ACC112 (cell line): ENCODE data around the gene PNLIP.

Experiments
- H2AFZ ChIP-seq: fragments of 200-600 bp; sonication (generic); one replicate; pipeline ENCODE4 v1.6.0; 2017; ENCODE audit warnings: antibody characterized with exemption, low read length; ENCODE audit not compliant: unreplicated experiment
- H3K27ac ChIP-seq: fragments of 200-600 bp; sonication (generic); 2 replicates; pipeline ENCODE4 v1.5.1; 2014; ENCODE audit warnings: low read depth, mild to moderate bottlenecking, antibody characterized with exemption, low read length, moderate library complexity
- H3K27me3 ChIP-seq: fragments of 200-600 bp; sonication (generic); 2 replicates; pipeline ENCODE4 v1.6.1; 2014; ENCODE audit warnings: mild to moderate bottlenecking, antibody characterized with exemption, low read length, moderate library complexity, mixed read lengths; ENCODE audit not compliant: insufficient read depth
- H3K36me3 ChIP-seq: fragments of 200-600 bp; sonication (generic); 2 replicates; pipeline ENCODE4 v1.6.1; 2016; ENCODE audit warnings: mild to moderate bottlenecking, antibody characterized with exemption, low read length, moderate library complexity, mixed read lengths; ENCODE audit not compliant: insufficient read depth
- H3K4me1 ChIP-seq: fragments of 200-600 bp; sonication (generic); one replicate; pipeline ENCODE4 v1.6.1; 2016; ENCODE audit warnings: low read length, mixed read lengths; ENCODE audit not compliant: insufficient read depth, unreplicated experiment, control insufficient read depth
- H3K4me3 ChIP-seq: fragments of 200-600 bp; sonication (generic); 2 replicates; pipeline ENCODE4 v1.5.1; 2014; ENCODE audit warnings: mild to moderate bottlenecking, low read depth, low read length
- H3K79me2 ChIP-seq: fragments of 200-600 bp; sonication (generic); one replicate; pipeline ENCODE4 v1.6.0; 2016; ENCODE audit warnings: low read length; ENCODE audit not compliant: control insufficient read depth, unreplicated experiment, insufficient read depth

Gene PNLIP

DNA sequence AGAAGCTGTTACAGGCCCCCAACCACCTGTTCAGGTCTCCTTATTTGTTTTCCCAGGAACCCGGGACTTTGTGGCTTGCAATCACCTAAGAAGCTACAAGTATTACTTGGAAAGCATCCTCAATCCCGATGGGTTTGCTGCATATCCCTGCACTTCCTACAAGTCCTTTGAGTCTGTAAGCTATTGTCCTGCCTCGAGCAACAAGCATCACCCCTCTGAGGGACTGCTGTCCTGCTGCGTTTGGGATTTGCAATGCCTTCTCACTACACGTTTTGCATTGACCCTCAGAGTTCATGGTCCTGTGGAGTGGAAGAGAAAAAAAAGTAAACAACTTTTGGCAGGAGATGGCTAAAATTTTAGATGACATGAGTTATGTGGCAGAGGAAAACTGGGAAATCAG is 54.3 kb downstream of the PNLIP start:
- Histone ChIP-seq H3K27me3 (peaks cover 49% of the 10 kb centered on the region), H3K4me1 (no peaks in the 10 kb centered on the region), H3K27ac (no peak overlapping the region), H3K36me3 (no peaks in the 10 kb centered on the region), H3K4me3 (no peak overlapping the region), H3K79me2 (no peaks in the 10 kb centered on the region), H2AFZ (no peak overlapping the region)

DNA sequence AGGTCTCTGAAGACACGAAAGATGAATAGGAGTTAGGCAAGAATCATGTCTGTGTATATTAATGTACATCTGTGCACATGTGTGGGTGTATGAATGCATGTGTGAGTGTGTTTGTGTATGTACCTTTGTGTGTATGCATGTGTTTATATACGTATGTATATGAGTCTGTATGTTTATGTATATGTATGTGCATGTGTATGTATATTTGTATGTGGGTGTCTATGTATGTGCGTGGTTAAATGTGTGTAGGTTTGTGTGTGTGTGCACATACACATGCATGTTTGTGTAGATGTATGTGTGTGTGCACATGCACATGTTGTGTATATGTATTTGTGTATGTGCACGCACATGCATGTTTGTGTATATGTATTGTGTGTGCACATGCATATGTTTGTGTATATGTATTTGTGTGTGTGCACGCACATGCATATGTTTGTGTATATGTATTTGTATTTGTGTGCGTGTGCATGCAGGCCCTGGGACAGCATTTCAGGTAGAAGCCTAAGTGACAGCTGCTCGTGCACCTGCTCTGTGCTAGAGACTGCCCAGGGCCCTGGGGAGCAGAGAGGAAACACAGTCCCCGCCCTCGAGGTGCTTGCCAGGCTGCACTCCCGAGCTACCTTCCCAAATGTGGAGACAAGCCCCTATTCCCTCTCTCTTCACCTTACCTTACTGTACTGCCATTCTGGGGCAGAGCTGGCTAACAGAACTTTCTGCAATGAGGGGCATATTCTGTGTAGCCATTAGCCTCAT is 57.1 kb downstream of the PNLIP start:
- no peaks in the 10 kb centered on the region for H3K4me1 ChIP-seq

DNA sequence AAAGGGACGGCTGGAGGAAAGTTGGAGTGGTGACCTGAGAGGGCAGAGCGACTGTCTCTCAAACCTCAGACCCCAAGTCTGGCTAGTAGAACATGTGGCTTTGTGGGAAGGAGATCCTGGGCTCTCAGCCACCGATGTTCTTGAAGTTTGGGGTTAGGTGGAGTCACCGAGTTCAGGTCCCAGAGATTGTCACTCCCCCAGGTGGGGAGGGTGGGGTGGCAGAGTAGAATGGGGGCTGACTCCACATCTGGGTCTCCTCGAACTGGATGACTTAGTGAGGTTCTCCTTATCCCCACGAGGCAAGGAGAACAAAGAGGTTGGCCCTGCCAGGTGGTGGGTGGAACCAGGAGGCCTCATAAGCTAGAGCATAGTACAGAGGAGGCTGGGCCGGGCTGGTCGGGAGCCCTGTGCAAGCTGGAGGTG is 60.3 kb downstream of the PNLIP start:
- Histone ChIP-seq H3K27ac (no peak overlapping the region), H3K27me3 (peaks cover 35% of the 10 kb centered on the region), H3K79me2 (no peaks in the 10 kb centered on the region), H2AFZ (no peak overlapping the region), H3K4me3 (no peak overlapping the region), H3K36me3 (no peaks in the 10 kb centered on the region), H3K4me1 (no peaks in the 10 kb centered on the region)

More for the DNA sequence above, 57.1 kb downstream of the PNLIP start:
- H3K27ac ChIP-seq, result no peak overlapping the region
- peaks cover 33% of the 10 kb centered on the region; the same call in 1 of the 2 replicates for H3K27me3 ChIP-seq
- no peaks in the 10 kb centered on the region for H3K79me2 ChIP-seq
- no peak overlapping the region for H2AFZ ChIP-seq
- no peak overlapping the region for H3K4me3 ChIP-seq
- H3K36me3 ChIP-seq, result no peaks in the 10 kb centered on the region

DNA sequence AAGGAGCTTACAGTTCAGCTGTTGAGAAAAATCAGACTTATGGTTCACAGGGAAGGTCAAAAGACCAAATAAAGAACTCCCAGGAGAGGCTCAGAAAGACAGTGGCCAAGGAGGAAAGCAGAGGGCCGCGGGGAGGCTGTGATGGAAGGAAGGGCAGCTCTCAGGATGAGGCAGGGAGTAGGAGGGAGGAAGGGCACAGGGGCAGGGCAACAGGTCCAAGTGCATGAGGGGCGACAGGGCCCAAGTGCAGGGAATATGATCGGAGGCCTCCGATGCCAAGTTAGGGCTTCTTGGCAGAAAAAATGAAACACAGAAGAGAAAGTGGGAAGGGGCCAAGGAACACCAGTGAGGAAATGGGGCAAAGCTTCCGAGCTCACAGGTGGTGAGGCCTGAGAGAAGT is 61.6 kb downstream of the PNLIP start:
- Histone ChIP-seq H3K36me3 (no peaks in the 10 kb centered on the region), H3K4me3 (no peak overlapping the region), H2AFZ (no peak overlapping the region), H3K79me2 (no peaks in the 10 kb centered on the region), H3K27me3 (peaks cover 30% of the 10 kb centered on the region), H3K4me1 (no peaks in the 10 kb centered on the region), H3K27ac (no peak overlapping the region)

DNA sequence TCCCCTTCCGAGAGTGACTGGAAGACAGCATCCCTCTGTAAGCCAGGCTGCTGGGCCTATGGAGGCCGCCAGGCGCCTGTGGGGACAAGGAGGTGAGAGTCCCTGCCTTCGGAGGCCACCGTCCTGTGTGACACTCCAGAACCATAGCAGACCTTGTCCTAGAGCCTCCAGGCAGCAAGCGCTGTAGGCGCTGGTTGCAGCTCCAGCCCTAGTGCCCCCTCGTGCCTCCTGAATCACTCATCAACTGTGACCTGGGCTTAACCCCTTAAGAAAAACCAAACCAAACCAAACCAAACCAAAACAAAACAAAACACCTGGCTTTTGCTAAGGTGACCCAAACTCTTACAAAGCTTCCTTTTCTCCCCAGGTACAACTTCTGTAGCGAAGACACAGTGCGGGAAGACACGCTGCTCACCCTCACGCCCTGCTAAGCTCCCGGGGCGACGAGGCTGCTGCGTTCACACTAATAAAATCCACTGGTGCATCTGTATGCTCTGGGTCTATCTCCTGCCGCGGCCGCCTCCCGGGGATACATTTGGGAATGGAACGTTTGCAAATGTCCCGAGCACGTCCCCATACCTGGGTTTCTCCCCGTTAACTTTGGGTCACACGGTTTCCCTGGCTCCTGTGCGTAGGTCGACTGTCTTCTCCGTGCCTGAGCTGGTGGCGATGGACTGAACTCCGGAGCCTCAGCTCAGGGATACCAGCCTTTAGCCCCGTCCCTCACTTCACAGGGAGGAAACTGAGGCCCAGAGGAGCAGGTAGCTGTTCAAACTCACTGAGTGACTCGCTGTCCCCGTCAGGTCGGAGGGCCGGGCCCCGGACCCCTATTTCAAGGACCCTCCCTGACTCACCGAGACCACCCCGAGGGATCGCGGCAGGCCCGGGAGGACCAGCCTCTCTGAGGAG is 63.2 kb downstream of the PNLIP start:
- Histone ChIP-seq H3K4me1 (no peaks in the 10 kb centered on the region), H3K27me3 (peaks cover 30% of the 10 kb centered on the region), H3K4me3 (no peak overlapping the region), H3K27ac (no peak overlapping the region), H3K36me3 (no peaks in the 10 kb centered on the region), H3K79me2 (no peaks in the 10 kb centered on the region), H2AFZ (no peak overlapping the region)

DNA sequence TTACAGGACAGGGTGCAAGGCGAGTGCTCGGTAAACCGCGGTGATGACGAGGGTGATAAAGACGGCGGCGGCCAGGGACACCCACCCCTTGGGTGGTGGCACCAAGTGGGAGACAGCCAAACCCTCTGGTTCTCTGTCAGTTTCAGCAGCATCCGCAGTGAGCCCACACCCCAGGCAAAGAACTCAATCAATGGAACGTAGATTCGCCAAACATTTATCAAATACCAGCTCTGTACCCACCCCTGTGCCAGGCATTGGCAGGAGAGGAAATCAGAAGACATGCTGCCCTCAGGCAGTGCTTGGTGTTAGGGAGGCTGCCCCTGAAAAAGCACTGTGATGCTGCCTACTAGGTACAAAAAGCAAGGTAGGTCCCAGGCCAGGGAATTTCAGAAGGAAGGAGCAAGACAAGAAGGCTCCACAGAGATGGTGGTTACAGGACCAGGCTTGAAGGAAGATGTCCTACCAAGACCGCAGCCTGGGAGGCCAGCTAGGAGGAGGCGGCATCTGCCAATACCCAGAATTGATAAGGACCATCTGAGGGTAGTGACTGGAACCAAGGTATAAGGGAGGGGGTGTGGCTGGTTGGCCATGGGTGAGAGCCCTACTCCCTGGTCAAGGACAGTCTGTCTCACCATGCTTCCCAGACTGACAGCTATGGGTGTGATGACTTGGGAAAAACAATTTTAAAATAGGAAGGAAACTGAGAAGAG is 64.9 kb downstream of the PNLIP start:
- H3K27ac ChIP-seq, result no peak overlapping the region
- H2AFZ ChIP-seq, result no peak overlapping the region
- H3K4me1 ChIP-seq, result no peaks in the 10 kb centered on the region
- H3K79me2 ChIP-seq, result no peaks in the 10 kb centered on the region
- H3K4me3 ChIP-seq, result no peak overlapping the region
- no peaks in the 10 kb centered on the region for H3K36me3 ChIP-seq
- peaks cover 28% of the 10 kb centered on the region for H3K27me3 ChIP-seq

DNA sequence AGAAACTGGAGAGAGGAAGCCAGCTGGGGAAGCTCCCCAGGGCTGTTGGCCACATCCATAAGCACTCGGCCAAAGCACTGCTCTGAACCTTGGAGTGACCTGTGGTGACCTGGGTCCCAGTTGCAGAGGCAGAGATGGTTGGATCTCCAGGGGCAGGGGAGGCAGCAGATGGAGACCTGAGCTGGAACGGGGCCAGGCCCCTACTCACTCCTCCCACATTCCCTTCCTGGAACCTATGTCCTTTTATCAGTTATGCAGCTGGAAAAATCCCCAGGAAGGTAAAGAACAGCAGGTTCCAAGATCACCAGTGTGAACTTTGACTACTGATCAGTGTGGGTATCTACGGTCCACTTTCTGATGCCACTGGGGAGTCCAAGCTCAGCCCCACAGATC is 65.4 kb downstream of the PNLIP start:
- H3K79me2 ChIP-seq, result no peaks in the 10 kb centered on the region
- no peak overlapping the region for H2AFZ ChIP-seq
- H3K27me3 ChIP-seq, result peaks cover 30% of the 10 kb centered on the region
- H3K4me3 ChIP-seq, result no peak overlapping the region
- no peaks in the 10 kb centered on the region for H3K4me1 ChIP-seq
- H3K27ac ChIP-seq, result no peak overlapping the region
- H3K36me3 ChIP-seq, result no peaks in the 10 kb centered on the region

DNA sequence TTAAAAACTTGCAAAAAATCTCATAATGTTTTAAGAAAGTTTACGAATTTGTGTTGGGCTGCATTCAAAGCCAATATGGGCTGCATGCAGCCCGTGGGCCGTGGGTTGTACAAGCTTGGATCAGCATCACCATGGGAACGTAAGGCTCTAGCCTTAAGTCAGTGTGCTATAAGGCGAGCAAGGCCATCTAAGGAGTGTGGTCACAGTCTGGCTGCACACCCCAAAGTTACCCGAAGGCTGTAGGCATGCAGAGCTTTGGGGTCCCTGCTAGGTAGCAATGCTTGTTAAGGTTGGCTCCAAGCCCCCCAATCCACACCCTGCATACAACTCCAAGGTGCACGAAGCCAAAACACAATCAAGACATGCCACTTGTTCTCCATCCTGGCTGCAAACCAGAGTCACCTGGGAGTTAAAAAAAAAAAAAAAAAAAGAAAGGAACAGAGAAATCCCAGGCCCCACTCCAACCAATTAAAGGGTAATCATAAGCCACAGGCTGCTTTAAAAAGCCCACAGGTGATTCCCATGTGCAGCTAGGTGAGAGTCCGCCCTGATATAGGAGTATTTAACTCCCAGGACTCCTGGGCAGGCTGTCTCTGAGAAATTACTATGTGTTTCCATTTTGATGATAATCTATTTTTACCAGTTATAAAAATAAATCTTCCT is 66.5 kb downstream of the PNLIP start:
- H3K36me3 ChIP-seq, result no peaks in the 10 kb centered on the region
- H3K27me3 ChIP-seq, result peaks cover 30% of the 10 kb centered on the region
- no peak overlapping the region for H2AFZ ChIP-seq
- no peak overlapping the region for H3K27ac ChIP-seq
- no peaks in the 10 kb centered on the region for H3K4me1 ChIP-seq
- H3K79me2 ChIP-seq, result no peaks in the 10 kb centered on the region
- H3K4me3 ChIP-seq, result no peak overlapping the region

DNA sequence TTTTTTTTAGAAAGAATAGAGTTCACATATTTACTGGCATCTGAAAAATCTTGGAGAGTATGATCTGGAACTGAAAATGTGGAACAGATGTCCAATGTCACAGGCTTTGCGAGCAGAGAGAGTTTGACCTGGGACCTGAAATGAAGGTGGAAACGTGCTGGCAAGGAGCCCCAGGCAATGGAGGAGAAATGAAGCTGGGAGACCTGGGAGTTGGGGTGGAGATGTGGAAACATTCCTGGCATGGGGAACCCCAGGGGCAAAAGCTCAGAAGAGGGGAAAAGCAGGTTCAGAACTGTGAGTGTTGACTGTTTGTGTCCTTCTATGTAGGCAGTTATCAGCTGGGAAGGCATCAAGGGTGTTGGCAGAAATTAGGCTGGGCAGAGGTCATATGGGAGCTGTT is 67.7 kb downstream of the PNLIP start:
- H3K27me3 ChIP-seq, result peaks cover 28% of the 10 kb centered on the region
- H3K36me3 ChIP-seq, result no peaks in the 10 kb centered on the region
- H3K79me2 ChIP-seq, result no peaks in the 10 kb centered on the region
- H3K4me1 ChIP-seq, result no peaks in the 10 kb centered on the region
- H3K4me3 ChIP-seq, result no peak overlapping the region
- H3K27ac ChIP-seq, result no peak overlapping the region
- no peak overlapping the region for H2AFZ ChIP-seq

DNA sequence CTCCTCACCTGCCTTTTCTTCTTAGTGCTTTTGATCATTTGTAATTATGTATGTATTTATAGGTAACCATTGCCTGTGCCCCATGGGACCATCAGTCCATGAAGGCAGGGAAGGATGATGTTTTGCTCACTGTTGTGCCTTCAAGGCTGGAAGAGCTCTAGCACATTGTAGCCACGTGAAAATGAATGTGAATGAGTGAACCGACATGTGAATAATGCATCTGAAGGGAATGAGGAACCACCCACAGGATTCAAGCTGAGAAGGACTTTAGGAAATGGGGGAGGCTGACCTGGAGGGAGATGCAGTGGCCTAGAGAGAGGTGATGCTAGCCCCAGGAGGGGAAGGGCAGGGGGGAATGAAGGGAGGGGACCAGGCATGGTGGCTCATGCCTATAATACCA is 69.1 kb downstream of the PNLIP start:
- H3K4me3 ChIP-seq, result no peak overlapping the region

More for the DNA sequence above, 69.1 kb downstream of the PNLIP start:
- Histone ChIP-seq H3K4me1 (no peaks in the 10 kb centered on the region), H3K36me3 (no peaks in the 10 kb centered on the region), H2AFZ (no peak overlapping the region), H3K27me3 (peaks cover 20% of the 10 kb centered on the region), H3K79me2 (no peaks in the 10 kb centered on the region), H3K27ac (no peak overlapping the region)
